LNCaP clone FGC (cell line): ENCODE results near the gene XPR1.
"Not testable (repeated sequence)": the region's sequence is repeated elsewhere in the genome, so short reads cannot be mapped to it uniquely, and the experiment has no call there.

Experiments
- DNase-seq: peaks from one replicate; pipeline ENCODE4 v3.0.0-alpha.2; 2011; ENCODE audit warnings: low read depth
- H3K4me3 ChIP-seq: 2 replicates; pipeline ENCODE4 v1.5.1; 2011; ENCODE audit warnings: mild to moderate bottlenecking, low read depth, low read length, control low read depth
- CTCF ChIP-seq: IDR thresholded peaks from 2 replicates; pipeline ENCODE4 v1.5.1; 2012; ENCODE audit warnings: mild to moderate bottlenecking; ENCODE audit not compliant: control insufficient read depth, insufficient read depth; ENCODE audit errors: extremely low read depth

Gene XPR1

DNA sequence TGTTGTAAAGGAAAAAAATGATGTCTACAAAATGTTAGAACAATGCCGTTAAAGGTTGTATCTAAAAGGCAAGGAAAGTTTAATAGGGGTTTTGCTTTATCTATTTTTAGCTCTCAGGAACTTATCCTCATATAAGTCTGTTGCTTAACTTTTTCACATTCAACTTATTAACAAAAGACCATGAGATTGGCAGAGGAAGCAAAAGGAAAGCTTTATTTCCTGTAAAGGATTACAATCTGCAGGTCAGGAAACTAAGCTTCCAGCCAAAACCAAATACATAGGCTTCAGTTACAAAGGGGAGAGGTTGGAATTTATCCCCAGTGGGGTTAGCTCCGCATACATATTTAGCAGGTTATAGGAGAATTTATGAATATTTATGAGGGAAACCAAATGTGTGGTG, 222.2 kb downstream of the XPR1 start:
- TF ChIP-seq CTCF = no peak
- H3K4me3 ChIP-seq = no peak overlapping the region
- DNase-seq = no peak

GRCh38 chr1:180854456-180854855, 222.6 kb downstream of the XPR1 start:
- no peak overlapping the region for H3K4me3 ChIP-seq
- DNase-seq = no peak
- TF ChIP-seq CTCF = no peak

DNA sequence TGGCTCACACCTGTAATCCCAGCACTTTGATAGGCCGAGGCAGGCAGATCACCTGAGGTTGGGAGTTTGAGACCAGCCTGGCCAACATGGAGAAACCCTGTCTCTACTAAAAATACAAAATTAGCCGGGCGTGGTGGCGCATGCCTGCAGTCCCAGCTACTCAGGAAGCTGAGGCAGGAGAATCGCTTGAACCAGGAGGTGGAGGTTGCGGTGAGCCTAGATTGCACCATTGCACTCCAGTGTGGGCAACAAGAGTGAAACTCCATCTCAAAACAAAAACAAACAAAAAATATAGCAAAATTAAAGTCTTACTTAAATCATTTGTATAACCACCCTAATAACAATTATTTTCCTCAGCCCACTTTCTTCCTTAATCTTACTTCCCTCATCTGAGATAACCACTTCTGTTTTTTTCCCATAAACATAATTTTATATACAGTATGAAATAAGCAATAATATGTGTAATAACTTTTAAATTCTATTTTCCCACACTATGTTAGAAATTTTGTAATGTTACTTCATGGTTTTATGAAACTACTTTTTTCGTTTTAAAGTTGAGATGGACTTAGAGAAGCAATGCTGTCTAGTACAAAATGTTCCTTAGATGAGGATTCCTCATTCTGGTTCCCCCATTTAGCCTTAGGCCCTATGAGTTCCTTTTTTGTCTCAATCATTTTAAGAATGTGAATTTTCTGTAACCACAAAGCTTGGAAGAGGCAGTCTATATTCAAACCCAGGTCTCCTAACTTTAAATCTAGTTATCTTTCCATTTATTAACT, 226.3 kb downstream of the XPR1 start:
- DNase-seq, H3K4me3 ChIP-seq: not testable (repeated sequence)

GRCh38 chr1:180859306-180859705, 227.5 kb downstream of the XPR1 start:
- no peak for DNase-seq
- no peak overlapping the region for H3K4me3 ChIP-seq
- TF ChIP-seq CTCF = no peak

GRCh38 chr1:180860535-180860934, 228.7 kb downstream of the XPR1 start:
- no peak for DNase-seq
- no peak for TF ChIP-seq CTCF
- H3K4me3 ChIP-seq = no peak overlapping the region

DNA sequence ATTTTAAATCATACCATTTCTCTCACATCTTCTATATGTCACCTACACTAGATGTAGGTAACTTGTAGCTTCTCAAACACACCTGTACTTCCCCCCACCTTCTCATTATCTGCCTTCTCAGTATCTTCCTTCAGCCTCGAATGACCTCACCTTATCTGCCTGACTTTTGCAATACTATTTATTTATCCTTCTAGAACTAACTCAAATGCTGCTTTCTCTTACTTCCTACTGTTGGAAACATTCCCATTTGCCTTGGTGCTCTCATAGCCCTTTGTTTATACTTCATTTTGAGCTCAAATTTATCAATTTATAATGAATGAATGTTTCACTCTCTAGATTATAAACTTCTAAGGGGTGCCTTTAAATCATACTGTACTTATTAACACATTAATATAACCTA, 230.5 kb downstream of the XPR1 start:
- peak; percentile 32 for DNase-seq
- no peak overlapping the region for H3K4me3 ChIP-seq
- no peak for TF ChIP-seq CTCF

DNA sequence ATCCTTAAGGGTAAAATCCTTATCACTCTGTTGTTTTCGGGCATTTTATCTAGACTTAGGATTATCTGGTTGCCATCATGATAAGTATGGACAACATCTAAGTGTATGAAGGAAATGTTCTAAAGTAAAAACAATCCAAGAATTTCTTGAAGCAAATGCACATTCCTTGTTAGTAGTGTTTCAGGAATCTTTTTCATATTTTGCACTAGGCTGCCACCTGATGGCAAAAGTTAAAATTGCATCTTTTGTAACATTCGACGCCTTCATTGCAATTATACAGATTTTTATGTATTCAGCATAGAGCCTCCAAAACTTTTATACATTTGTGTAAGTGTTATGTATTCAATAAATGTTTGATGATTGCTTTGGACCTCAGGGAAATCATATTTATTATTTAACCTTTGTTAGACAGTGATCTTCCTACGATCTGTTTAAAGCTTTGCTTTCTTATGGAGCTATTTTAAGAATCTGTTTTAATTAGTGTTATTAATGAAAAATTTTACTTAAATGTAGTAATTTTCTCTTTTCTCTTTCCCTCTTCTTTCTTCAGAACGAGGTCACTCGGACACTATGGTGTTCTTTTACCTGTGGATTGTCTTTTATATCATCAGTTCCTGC, 231.4 kb downstream of the XPR1 start:
- peak; percentile 26 for DNase-seq
- no peak overlapping the region for H3K4me3 ChIP-seq
- peak; percentile 61 for TF ChIP-seq CTCF
